DND-41 (cell line): Measurements from ENCODE around the gene TAS1R3.

ENCODE experiments used
- CTCF ChIP-seq: IDR thresholded peaks from 2 replicates; pipeline ENCODE4 v1.5.1; 2012; ENCODE audit warnings: borderline replicate concordance, low read length, moderate library complexity, mild to moderate bottlenecking; ENCODE audit not compliant: poor library complexity, severe bottlenecking; ENCODE audit errors: extremely low read depth
- EZH2 ChIP-seq: IDR thresholded peaks from 3 replicates; pipeline ENCODE4 v1.6.1; 2012; ENCODE audit warnings: borderline replicate concordance, low read depth, mild to moderate bottlenecking, moderate library complexity, low read length, inconsistent platforms; ENCODE audit not compliant: severe bottlenecking

- no peak for TF ChIP-seq CTCF
- no peak for TF ChIP-seq EZH2
Measured at GRCh38 chr1:1292851-1293250, 38.2 kb upstream of the TAS1R3 start.
